CD8-positive, alpha-beta memory T cell (primary cell): Measurements from ENCODE around the gene PAN3. TPM values are rescaled to one million over a fixed set of nuclear protein-coding genes. Genes with fewer than 3 reads are reported as not detected.

Source experiments
- CTCF ChIA-PET: fragments of 350-600 bp; sonication (Branson Sonifier 250); formaldehyde crosslinking; loops from one replicate; lab custom pipeline; 2021; ENCODE audit warnings: antibody characterized with exemption; lab: Charles Lee
- POLR2A ChIA-PET: fragments of 350-600 bp; sonication (Branson Sonifier 250); formaldehyde crosslinking; loops from one replicate; lab custom pipeline; 2021; ENCODE audit warnings: antibody characterized with exemption; lab: Charles Lee
- DNase-seq, 5 donors: peaks; one replicate each; pipeline versions ENCODE4 v3.0.0 to v3.0.0-alpha.2; 2020 to 2022; ENCODE audit warnings: mixed read lengths in 1 of 5
- H3K27ac ChIP-seq: one replicate; pipeline ENCODE4 v1.7.0; 2013; ENCODE audit warnings: low read depth, mild to moderate bottlenecking, low read length, moderate library complexity
- H3K27me3 ChIP-seq: 2 replicates; pipeline ENCODE4 v1.7.0; 2013; ENCODE audit warnings: low read length, mild to moderate bottlenecking; ENCODE audit not compliant: insufficient read depth, poor library complexity, severe bottlenecking
- H3K36me3 ChIP-seq: 2 replicates; pipeline ENCODE4 v1.7.0; 2013; ENCODE audit warnings: mild to moderate bottlenecking, low read length, moderate library complexity; ENCODE audit not compliant: insufficient read depth
- H3K4me1 ChIP-seq: 2 replicates; pipeline ENCODE4 v1.7.0; 2013; ENCODE audit warnings: mild to moderate bottlenecking, low read length, moderate library complexity; ENCODE audit not compliant: insufficient read depth
- H3K4me3 ChIP-seq: 2 replicates; pipeline ENCODE4 v1.7.0; 2013; ENCODE audit warnings: mild to moderate bottlenecking, low read length
- H3K9me3 ChIP-seq: 2 replicates; pipeline ENCODE4 v1.7.0; 2013; ENCODE audit warnings: mild to moderate bottlenecking, low read length
- H3K27ac Mint-ChIP-seq, 8 donors: one replicate each; pipeline ENCODE4 v1.8.0; 2020 to 2021; ENCODE audit warnings: mixed read lengths in 8 of 8, mild to moderate bottlenecking in 6 of 8, inconsistent platforms in 3 of 8, moderate library complexity in 3 of 8
- H3K27me3 Mint-ChIP-seq, 2 donors: one replicate each; pipeline ENCODE4 v1.8.0; 2020 to 2021; ENCODE audit warnings: mixed read lengths in 2 of 2, mild to moderate bottlenecking in 1 of 2, moderate library complexity in 1 of 2
- H3K36me3 Mint-ChIP-seq, 3 donors: one replicate each; pipeline ENCODE4 v1.8.0; 2020 to 2021; ENCODE audit warnings: mixed read lengths in 3 of 3, inconsistent platforms in 1 of 3, mild to moderate bottlenecking in 1 of 3
- H3K4me1 Mint-ChIP-seq, 3 donors: one replicate each; pipeline ENCODE4 v1.8.0; 2020 to 2021; ENCODE audit warnings: mixed read lengths in 3 of 3, inconsistent platforms in 1 of 3, mild to moderate bottlenecking in 1 of 3
- H3K4me3 Mint-ChIP-seq, 7 donors: one replicate each; pipeline ENCODE4 v1.8.0; 2020 to 2021; ENCODE audit warnings: mixed read lengths in 7 of 7, mild to moderate bottlenecking in 6 of 7, moderate library complexity in 4 of 7, inconsistent platforms in 2 of 7
- H3K9me3 Mint-ChIP-seq, 5 donors: one replicate each; pipeline ENCODE4 v1.8.0; 2020 to 2022; ENCODE audit warnings: mixed read lengths in 5 of 5, mild to moderate bottlenecking in 3 of 5, moderate library complexity in 2 of 5, inconsistent platforms in 1 of 5
- polyA plus RNA-seq: library from polyadenylated mRNA; unstranded; fragments of 300-500 nt; fragmentation: Illumina TruSeq; gene quantifications from one replicate; pipeline ENCODE4 v1.2.3, GENCODE V29; 2021
- total RNA-seq, 2 experiments: library from RNA; stranded (reverse); gene quantifications; one replicate each; pipeline ENCODE4 v1.2.3, GENCODE V29; 2021

The PAN3 gene
- total and polyA plus RNA-seq, 3 experiments from 2014 or later: 5.3 to 33.3 (median 33.1) TPM

DNA sequence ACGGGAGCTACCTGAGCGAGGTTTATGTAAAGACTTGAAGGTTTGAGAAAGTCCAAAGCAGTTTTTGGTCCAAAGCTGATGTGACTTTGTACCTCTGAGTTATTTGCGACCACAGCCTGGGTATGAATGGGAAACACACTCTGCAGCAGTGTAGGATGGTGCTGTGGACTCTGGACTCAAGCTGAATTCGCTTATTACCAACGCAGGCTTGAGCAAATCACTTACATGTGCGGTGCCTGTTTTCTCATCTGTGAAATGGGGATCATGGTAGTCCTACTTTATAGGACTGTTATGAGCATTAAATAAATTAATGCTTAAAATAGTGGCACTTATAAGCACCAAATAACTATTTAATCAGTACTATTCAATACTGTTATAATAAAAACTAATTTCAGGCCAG lies 176.5 kb downstream of the PAN3 start:
- Histone ChIP-seq H3K4me1 (no peaks in the 10 kb centered on the region), H3K27ac (no peak overlapping the region), H3K9me3 (no peaks in the 10 kb centered on the region), H3K27me3 (no peaks in the 10 kb centered on the region), H3K36me3 (no peaks in the 10 kb centered on the region), H3K4me3 (no peak overlapping the region)
- ChIA-PET CTCF (interaction anchor here (1.8 kb wide), 1 partner anchor 9 kb away, joined by 8 read pairs; no protein-coding TSS in a partner anchor), POLR2A (no interaction called here)
- Mint-ChIP-seq H3K36me3 (no peaks in the 10 kb centered on the region), H3K27ac (no peak overlapping the region), H3K4me1 (no peaks in the 10 kb centered on the region), H3K27me3 (peaks cover 0 to 6% of the 10 kb centered on the region in 2 donors), H3K4me3 (no peak overlapping the region), H3K9me3 (no peaks in the 10 kb centered on the region)
- DNase-seq: no peak

DNA sequence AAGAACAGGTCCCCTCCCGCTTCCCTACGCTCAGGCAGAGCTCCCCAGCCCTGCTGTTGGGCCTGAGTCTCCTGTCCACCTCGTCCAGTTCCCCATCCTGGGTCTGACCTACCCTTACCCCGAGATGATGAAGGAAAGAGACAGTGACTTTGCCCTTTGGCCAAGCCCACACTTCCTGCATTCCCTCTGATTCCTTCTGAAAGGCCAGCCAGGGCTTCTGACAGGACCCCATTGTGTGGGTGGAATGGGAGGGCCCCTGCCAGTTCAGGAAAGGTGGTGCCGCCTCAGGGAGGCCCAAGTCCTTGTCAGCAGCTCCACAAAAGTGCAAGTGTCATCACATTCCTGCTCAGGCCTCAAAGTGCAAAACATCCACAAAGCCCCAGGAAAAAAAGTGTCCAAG lies 177.8 kb downstream of the PAN3 start:
- no peaks in the 10 kb centered on the region for H3K9me3 ChIP-seq
- no peaks in the 10 kb centered on the region for H3K27me3 ChIP-seq
- H3K27ac Mint-ChIP-seq: no peak overlapping the region
- H3K36me3 Mint-ChIP-seq: no peaks in the 10 kb centered on the region
- no peaks in the 10 kb centered on the region for H3K4me1 Mint-ChIP-seq
- no peaks in the 10 kb centered on the region for H3K9me3 Mint-ChIP-seq
- H3K27ac ChIP-seq: no peak overlapping the region
- POLR2A ChIA-PET: no interaction called here
- CTCF ChIA-PET: no interaction called here
- H3K4me3 Mint-ChIP-seq: no peak overlapping the region
- no peaks in the 10 kb centered on the region for H3K36me3 ChIP-seq
- peaks cover 0 to 6% of the 10 kb centered on the region in 2 donors for H3K27me3 Mint-ChIP-seq
- no peak for DNase-seq
- no peaks in the 10 kb centered on the region for H3K4me1 ChIP-seq
- H3K4me3 ChIP-seq: no peak overlapping the region

DNA sequence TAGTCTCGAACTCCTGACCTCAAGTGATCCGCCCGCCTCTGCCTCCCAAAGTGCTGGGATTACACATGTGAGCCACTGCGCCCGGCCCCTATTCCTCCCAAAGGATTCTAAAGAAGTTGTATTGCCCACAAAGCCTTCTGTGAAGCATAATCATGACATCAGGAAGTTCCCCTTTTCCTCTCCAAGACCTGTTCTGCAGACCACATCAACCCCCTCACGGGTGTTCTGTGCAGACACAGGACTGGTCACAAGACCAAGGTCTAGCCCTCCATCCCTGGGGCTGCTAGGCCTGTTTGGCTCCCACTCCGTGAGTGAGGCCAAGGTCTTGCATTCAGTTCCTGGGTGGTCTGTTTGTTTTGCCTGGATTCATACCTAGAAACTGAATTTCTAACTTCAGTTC lies 178.5 kb downstream of the PAN3 start:
- Mint-ChIP-seq H3K27me3 (peaks cover 0 to 6% of the 10 kb centered on the region in 2 donors), H3K9me3 (no peaks in the 10 kb centered on the region), H3K27ac (no peak overlapping the region), H3K4me3 (no peak overlapping the region), H3K36me3 (no peaks in the 10 kb centered on the region), H3K4me1 (no peaks in the 10 kb centered on the region)
- POLR2A ChIA-PET: no interaction called here
- CTCF ChIA-PET: no interaction called here
- no peaks in the 10 kb centered on the region for H3K27me3 ChIP-seq
- no peak overlapping the region for H3K27ac ChIP-seq
- H3K36me3 ChIP-seq: no peaks in the 10 kb centered on the region
- H3K4me3 ChIP-seq: no peak overlapping the region
- H3K9me3 ChIP-seq: no peaks in the 10 kb centered on the region
- DNase-seq: no peak
- no peaks in the 10 kb centered on the region for H3K4me1 ChIP-seq

DNA sequence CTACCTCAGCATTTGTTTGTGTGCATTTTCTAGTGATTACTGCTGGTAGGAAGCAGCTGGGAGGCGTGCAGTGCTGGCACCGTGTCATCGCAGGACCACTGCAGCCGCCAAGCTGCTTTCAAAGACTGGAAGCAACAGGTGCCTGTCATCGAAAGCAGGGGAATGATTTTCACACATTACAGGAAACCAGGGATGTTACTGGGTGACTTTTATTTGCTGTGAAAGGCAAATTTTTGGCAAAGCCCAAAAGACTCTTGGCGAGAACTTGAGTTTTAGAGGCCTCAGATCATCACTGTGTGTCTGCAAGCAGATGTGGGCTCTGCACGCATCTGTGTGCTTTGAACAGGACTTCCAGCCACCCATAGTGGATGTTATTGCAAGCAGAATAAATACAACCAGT lies 180.2 kb downstream of the PAN3 start:
- no peaks in the 10 kb centered on the region for H3K36me3 ChIP-seq
- DNase-seq: no peak
- H3K27me3 Mint-ChIP-seq: peaks cover 0 to 6% of the 10 kb centered on the region in 2 donors

DNA sequence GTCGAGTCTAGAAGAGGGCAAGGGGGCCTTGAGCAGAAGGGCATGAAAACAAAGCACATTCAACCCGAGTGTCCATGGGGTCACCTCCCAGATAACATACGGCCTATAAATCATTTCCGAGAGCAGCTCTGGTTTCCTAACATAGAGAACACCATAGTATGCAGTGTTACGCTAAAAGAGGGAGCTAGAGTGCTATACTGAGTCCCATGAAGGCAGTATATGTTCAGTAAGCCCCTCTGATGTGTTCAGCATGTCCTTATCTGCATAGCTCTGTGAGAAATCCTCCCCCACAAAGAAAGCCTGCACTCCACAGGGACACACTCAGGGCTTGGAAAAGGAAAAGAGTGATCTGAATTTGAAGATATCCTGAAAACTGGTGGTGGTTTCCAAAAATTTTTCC lies 181.2 kb downstream of the PAN3 start:
- CTCF ChIA-PET: no interaction called here
- no peaks in the 10 kb centered on the region for H3K9me3 Mint-ChIP-seq
- Histone ChIP-seq H3K36me3 (no peaks in the 10 kb centered on the region), H3K9me3 (no peaks in the 10 kb centered on the region), H3K27ac (no peak overlapping the region), H3K4me1 (no peaks in the 10 kb centered on the region), H3K4me3 (no peak overlapping the region), H3K27me3 (no peaks in the 10 kb centered on the region)
- H3K4me3 Mint-ChIP-seq: no peak overlapping the region
- POLR2A ChIA-PET: no interaction called here
- no peaks in the 10 kb centered on the region for H3K4me1 Mint-ChIP-seq
- H3K27ac Mint-ChIP-seq: no peak overlapping the region
- H3K27me3 Mint-ChIP-seq: peaks cover 0 to 4% of the 10 kb centered on the region in 2 donors
- no peak for DNase-seq
- no peaks in the 10 kb centered on the region for H3K36me3 Mint-ChIP-seq

More for the DNA sequence above, 180.2 kb downstream of the PAN3 start:
- no peaks in the 10 kb centered on the region for H3K27me3 ChIP-seq
- POLR2A ChIA-PET: no interaction called here
- no peak overlapping the region for H3K4me3 Mint-ChIP-seq
- no peak overlapping the region for H3K27ac ChIP-seq
- CTCF ChIA-PET: no interaction called here
- H3K27ac Mint-ChIP-seq: no peak overlapping the region
- H3K9me3 Mint-ChIP-seq: no peaks in the 10 kb centered on the region
- H3K4me1 Mint-ChIP-seq: no peaks in the 10 kb centered on the region
- no peak overlapping the region for H3K4me3 ChIP-seq
- no peaks in the 10 kb centered on the region for H3K9me3 ChIP-seq
- H3K36me3 Mint-ChIP-seq: no peaks in the 10 kb centered on the region
- H3K4me1 ChIP-seq: no peaks in the 10 kb centered on the region

DNA sequence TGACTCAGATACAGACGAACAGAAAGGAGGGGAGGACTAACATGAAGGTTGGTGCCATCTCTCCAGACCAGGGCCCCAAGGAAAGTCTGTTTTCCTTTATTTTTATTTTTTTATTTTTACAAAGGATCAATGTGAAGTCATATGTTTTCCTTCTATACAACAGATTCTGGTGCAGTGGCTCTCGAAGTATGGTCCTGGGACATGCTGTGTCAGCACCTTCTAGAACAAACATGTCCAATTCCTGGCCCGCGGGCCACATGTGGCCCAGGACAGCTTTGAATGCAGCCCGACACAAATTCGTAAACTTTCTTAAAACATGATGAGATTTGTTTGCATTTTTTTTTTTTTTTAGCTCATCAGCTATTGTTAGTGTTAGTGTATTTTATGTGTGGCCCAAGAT lies 181.9 kb downstream of the PAN3 start:
- Histone ChIP-seq H3K27me3 (no peaks in the 10 kb centered on the region), H3K4me3 (no peak overlapping the region), H3K36me3 (no peaks in the 10 kb centered on the region), H3K4me1 (no peaks in the 10 kb centered on the region), H3K9me3 (no peaks in the 10 kb centered on the region), H3K27ac (no peak overlapping the region)
- CTCF ChIA-PET: no interaction called here
- no peaks in the 10 kb centered on the region for H3K4me1 Mint-ChIP-seq
- no peak overlapping the region for H3K4me3 Mint-ChIP-seq
- H3K27ac Mint-ChIP-seq: no peak overlapping the region
- no peaks in the 10 kb centered on the region for H3K9me3 Mint-ChIP-seq
- POLR2A ChIA-PET: no interaction called here
- peaks cover 0 to 4% of the 10 kb centered on the region in 2 donors for H3K27me3 Mint-ChIP-seq
- DNase-seq: no peak
- H3K36me3 Mint-ChIP-seq: no peaks in the 10 kb centered on the region

DNA sequence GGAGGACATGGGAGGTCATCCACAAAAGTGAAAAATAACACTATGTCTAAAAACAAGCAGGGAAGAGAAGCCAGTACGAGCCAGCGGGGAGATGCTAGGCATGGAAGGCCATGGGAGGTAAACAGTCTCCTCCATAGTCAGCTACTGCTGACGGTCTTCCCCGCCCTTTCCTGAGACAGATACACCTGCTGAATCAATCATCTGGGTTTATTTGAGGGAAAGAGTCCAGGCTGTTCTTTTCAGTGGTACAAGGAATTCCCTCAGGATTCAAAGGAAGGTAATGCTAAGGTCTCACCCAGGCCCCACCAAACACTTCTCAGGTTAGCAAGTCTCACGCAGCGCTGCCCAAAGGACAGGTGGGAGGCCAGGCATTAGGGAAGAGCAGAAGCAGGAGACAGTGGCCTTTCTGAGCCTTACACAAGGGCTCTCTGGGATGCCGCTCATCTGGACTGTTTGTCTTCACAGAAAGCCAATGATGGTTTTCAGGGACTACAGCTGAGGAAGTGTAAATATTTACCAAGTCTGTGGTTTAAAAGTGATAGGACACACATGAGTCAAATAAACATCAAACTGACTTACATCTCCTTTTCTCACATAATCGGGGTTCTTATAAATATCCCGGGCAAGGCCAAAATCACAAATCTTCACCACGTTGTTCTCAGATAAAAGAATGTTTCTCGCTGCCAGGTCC lies 182.7 kb downstream of the PAN3 start:
- CTCF ChIA-PET: no interaction called here
- H3K27me3 Mint-ChIP-seq: peaks cover 3 to 4% of the 10 kb centered on the region in 2 donors
- no peaks in the 10 kb centered on the region for H3K27me3 ChIP-seq
- no peaks in the 10 kb centered on the region for H3K36me3 ChIP-seq
- no peak overlapping the region for H3K27ac Mint-ChIP-seq
- no peaks in the 10 kb centered on the region for H3K4me1 Mint-ChIP-seq
- H3K4me1 ChIP-seq: no peaks in the 10 kb centered on the region
- DNase-seq: no peak
- H3K36me3 Mint-ChIP-seq: no peaks in the 10 kb centered on the region
- POLR2A ChIA-PET: no interaction called here
- H3K9me3 ChIP-seq: no peaks in the 10 kb centered on the region
- no peak overlapping the region for H3K4me3 ChIP-seq
- no peak overlapping the region for H3K4me3 Mint-ChIP-seq
- H3K27ac ChIP-seq: no peak overlapping the region
- H3K9me3 Mint-ChIP-seq: no peaks in the 10 kb centered on the region

DNA sequence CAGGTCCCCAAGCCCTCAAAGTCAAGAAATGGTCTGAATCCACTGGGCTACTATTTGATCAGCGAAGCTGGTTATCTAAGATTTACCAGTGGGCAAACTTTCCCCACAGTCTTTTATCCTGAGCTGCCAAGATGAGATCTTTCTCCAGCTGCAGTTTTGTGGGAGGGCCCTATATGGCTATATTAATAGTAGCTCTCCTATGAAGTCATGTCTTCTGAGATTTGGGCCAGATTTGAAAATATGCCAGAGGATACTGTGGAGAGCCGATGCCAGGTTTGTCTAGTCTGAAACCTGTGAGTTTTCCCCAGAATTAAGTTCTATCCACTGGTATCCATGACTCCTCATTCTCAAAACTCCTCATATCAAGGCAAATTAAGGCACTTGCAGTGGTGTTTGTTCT lies 183.4 kb downstream of the PAN3 start:
- no peaks in the 10 kb centered on the region for H3K4me1 Mint-ChIP-seq
- H3K4me3 Mint-ChIP-seq: no peak overlapping the region
- H3K36me3 ChIP-seq: no peaks in the 10 kb centered on the region
- no peaks in the 10 kb centered on the region for H3K27me3 ChIP-seq
- no peak overlapping the region for H3K27ac Mint-ChIP-seq
- ChIA-PET CTCF (no interaction called here), POLR2A (no interaction called here)
- peaks cover 4% of the 10 kb centered on the region in 2 donors for H3K27me3 Mint-ChIP-seq
- no peaks in the 10 kb centered on the region for H3K9me3 ChIP-seq
- no peaks in the 10 kb centered on the region for H3K4me1 ChIP-seq
- H3K36me3 Mint-ChIP-seq: no peaks in the 10 kb centered on the region
- no peak for DNase-seq
- H3K27ac ChIP-seq: no peak overlapping the region
- no peaks in the 10 kb centered on the region for H3K9me3 Mint-ChIP-seq
- no peak overlapping the region for H3K4me3 ChIP-seq
